GM18861 (cell line): ENCODE measurements around the gene CCDC33.

ENCODE experiments used
- ATAC-seq: cut with Tn5 transposase; IDR thresholded peaks from one replicate; pipeline ENCODE4 v1.9.1; 2021; ENCODE audit not compliant: unreplicated experiment

CCDC33 gene

DNA sequence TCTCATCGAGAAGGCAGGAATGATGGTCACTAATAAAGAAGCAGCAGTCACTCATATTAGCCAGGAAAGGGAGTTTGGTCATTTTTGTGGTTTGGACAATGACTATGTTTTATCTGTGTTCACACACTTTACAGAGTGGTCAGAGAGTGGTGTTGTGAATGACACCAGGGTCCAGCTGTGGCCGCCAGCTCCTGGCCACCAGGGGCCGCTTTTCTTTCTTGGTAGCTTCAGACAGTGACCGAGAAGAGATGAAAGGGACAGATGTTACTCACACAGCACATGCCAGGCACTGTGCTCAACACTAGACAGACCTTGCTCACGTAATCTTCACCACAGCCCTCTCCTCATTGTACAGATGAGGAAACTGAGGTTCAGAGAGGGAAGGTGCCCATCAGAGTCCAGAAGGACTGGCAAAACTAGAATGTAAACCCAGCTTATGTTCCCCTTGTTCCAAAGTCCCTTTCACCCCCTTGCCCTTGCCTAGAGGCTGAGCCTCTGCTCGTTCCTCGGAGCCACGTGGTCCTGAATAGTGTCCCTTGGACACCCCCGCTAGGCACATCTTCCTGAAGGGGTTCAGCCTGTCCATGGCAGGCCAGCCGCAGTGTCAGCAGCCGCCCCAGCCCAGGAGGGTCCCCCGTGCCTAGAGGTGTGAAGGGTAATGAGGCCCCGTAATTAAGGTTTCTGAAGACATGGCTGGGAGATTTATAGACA is 75.8 kb downstream of the CCDC33 start:
- no peak for ATAC-seq

DNA sequence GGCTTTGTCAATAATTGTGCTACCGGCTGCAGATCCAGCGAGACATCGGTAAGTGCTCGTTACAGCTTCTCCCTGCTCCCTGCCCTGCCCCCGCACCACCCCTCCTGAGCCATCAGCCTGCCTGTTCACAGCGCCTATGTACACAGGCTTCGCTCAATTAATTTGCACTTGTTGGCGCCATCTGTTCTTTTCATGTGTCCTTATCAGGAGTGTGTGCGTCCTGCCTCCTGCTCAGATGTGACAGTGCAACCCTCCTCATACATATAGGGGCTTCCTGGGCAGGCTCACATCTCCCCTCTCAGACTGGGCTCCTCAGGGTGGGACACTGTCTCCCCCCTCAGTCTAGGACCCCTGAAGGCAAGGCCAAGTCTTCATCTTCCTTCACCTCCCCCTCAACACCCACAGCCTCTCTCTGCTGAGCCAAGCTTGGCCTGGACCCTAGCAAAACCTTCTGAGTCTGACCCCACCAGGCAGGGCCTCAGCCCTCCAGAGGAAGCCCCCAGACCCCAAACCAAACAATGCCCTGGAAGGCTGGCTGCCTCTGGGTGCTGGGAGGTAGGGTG is 76.4 kb downstream of the CCDC33 start:
- no peak for ATAC-seq

- ATAC-seq = no peak
Measured at GRCh38 chr15:74313889-74314288, 77.8 kb downstream of the CCDC33 start.

DNA sequence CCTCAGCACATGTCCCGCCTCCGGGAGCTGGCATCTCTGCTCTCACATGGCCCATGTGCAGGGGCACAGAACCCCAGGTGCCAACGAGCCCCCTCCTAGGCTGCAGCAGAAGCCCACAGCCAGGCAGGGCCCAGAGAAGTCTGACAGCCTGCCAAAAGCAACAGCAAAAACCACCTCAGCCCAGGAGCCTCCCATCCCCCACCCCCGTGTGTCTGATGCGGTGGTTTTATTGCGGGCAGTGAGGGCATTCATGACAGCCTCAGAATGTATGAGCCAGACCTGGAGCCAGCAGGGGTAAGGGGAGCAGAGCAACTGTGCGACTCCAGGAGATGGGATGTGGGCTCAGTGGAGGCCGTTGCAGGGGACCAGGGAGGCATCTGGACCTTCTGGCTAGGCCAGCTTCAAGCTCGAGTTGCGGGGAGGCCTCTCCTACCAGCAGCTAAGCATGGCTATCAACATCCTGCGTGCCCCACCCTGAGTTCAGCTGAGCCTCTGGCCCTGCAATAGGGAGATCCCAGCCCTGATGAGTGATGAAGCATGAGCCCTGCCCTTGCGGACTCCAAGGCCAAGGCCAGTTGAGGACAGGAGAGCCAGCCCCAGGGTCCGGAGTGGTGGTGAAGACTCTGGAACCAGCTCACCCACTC is 78.8 kb downstream of the CCDC33 start:
- no peak for ATAC-seq

DNA sequence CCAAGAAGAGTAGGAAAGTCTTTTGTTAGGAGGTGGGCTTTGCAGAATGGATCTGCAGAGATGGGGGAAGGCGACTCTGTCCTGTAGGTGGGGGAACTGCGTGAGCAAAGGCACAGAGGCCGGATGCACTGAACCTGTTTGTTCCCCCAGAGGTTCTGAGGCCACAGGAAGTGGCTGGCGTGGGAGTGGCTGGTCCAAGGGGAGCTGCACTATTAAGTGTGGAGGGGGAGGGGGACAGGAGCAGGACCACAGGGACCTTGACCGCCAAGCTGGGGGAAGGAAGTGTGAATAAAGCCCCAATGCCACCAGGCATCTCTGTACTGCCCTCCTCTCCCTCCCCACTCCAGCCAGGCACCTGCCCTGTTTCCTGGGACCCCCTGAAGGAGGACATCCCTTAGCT is 79.5 kb downstream of the CCDC33 start:
- no peak for ATAC-seq

DNA sequence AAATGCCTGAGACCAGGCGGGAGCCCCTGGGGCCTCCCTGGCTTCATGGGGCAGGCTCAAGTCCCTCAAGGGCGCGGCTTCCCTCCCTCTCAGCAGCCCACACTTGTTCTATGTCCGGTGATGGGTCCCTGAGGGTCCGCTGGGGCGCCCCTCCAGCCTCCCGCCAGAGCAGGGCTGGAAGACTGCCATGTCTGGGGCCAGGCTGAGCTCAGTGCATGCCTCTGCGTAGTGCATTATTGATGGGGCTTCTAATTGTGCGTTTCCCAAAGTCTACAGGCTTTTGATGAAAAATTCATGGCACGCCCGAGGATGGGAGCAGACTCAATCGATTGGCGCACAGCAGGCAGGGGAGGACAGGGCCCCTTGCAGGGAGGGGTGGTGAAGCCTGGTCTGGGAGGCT is 80.0 kb downstream of the CCDC33 start:
- no peak for ATAC-seq

DNA sequence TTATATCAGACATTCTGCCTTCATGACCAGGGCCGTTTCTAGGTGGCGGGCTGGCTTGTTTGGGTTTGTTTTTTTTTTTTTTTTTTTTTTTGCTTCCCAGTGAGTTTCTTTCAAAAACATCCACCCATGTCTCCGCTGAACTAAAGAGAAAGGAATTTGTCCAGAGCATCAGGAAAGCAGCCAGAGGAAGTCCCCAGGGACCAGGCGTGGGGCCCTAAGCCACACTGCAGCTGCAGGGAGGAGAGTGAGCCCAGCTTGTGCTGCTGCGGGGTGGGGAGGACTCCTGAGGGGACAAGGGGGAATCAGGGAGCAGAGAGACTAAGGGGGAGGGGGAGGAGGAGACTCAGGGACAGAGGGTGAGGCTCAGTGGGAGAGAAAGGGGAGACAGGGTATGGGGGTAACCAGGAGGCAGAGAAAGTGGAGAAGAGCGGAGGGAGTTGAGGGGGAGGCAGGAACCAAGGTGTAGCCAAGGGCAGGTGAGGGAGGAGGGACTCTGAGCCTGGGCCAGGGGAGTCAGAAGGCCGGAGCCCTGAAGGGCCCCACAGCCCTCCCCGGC is 81.8 kb downstream of the CCDC33 start:
- no peak for ATAC-seq

- no peak for ATAC-seq
Measured at GRCh38 chr15:74318376-74319137, 82.4 kb downstream of the CCDC33 start.

DNA sequence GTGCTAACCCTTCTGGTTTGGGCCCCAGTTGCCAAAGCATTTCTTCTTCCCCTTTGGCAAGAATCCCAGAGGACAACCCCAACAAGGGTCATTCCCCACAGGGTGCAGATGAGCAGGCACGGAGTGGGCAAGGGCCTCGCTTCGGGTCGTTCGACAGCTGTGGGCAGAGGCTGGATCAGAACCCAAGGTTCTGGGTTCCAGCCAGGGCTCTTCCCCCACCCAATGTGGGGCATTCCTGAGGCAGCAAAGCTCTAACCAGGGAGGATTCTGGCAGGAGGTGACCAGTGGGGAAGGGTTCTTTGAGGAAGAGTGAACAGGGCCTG is 83.0 kb downstream of the CCDC33 start:
- ATAC-seq = no peak

DNA sequence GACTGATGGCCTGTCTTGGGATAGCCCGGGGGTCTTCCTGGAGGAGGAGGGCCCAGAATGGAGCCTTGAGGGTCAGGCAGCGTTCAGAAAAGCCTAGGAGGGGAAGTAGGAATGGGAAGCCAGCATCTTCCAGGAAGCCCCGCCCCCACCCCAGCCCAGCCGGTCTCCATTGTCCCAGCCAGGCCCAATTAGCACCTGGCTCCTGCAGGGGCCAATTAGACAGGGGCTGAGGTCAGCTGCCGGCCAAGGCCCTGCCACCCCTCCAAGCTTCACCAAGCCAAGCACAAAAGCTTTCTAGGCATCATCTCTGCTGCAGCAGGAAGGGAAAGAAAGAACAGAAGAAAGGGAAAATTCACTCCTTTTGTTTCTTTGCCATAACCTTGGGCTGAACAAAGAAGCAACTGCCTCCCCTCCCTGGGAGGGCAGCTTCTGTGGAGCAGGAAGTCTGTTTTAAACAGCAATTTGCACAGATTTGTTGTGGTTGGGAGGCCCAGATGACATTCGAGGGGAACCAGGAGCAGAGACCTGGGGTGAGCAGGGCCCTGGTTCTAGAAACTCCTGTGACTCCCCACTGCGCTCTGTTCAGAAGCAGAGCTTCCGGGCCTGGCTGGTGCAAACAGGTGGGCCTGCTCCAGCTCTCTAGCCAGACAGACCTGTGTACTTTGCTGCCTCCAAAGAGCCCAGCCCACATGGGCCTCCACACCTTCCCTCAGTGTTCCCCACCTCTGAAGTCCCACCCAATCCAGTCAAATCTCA is 83.6 kb downstream of the CCDC33 start:
- no peak for ATAC-seq

- ATAC-seq = no peak
Measured at GRCh38 chr15:74320352-74321247, 84.5 kb downstream of the CCDC33 start.

DNA sequence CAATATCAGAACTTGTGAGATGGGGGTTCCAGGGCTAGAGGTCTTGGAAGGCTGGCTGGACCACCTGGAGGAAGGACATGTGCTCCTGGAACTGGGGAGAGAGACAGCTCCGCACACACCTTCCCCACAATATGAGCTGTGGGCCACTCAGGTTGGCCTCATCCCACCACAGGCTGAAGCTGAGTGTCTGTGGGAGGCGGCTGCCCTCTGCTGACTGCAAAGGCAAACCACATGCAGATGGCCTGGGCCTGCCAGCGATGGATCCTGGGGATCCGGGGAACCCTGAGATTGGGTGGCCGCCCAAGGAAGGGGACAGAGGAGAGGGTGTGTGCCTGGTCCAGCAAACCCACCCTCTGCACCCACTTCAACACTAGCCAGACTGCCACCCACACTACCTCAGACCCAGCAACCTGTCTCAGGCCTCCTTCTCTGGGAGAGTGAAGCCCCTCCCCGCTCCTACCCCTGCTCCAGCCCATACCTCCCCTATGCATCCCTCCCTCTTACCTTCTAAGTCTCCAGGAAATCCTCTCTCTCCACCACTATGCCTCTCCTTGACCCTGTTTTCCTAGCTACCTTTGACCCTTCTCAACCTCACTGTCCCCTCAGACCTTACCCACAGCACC is 86.5 kb downstream of the CCDC33 start:
- ATAC-seq = no peak

DNA sequence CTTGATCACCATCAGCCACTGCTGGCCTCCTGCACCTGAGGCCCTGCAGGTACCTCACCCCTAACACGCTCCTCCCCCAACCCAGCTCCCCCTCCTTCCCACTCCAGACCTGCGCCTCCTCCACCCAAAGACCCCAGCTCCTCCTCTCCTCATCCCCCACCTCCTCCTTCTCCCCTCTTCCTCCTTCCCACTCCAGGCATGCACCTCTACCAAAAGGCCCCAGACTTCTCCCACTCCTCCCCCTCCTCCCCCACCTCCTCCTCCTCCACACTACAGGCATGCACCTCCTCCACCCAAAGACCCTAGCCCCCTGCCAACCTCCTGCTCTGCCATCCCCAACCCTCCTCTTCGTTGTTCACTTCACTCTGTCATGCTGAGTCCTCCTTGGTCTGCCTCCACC is 88.6 kb downstream of the CCDC33 start:
- ATAC-seq = no peak

DNA sequence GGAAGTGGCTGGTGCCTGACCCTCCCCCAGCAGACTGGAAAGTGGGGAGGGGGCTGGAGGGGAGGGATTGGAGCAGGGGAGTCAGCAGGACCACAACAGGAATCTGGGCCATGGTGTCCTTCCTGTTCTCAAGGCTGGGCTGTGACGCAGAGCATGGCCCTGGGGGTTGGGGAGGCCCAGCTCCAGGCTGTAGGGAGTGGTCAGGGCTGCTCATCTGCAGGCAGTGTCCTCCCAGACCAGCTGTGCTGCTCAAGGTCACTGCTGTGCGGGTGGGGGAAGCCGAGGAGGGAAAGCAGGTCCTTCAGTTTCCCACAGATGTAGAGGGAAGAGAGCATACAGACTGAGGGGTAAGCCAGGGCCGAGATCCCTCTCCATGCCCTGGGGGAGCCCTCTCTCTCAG is 90.6 kb downstream of the CCDC33 start:
- no peak for ATAC-seq

DNA sequence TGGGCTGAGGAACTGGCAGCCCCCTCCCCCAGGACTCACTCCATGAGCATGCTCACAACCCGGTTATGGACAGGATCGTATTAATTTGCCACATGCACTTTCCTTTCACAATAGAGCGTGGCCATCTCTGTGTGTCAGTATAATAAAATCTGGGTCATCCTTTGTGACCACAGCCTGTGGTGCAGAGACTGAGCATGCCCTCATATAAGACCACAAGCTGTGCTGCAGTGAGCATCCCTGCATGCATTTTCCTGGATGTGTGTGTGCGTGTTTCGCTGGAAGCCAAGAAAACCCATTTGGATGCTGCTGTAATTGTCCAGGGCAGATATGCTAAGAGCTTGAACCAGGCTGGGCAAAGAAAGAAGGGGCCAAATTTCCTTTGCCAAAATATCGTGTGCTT is 91.6 kb downstream of the CCDC33 start:
- ATAC-seq = no peak

- ATAC-seq = no peak
Measured at GRCh38 chr15:74328331-74329056, 92.4 kb downstream of the CCDC33 start.

DNA sequence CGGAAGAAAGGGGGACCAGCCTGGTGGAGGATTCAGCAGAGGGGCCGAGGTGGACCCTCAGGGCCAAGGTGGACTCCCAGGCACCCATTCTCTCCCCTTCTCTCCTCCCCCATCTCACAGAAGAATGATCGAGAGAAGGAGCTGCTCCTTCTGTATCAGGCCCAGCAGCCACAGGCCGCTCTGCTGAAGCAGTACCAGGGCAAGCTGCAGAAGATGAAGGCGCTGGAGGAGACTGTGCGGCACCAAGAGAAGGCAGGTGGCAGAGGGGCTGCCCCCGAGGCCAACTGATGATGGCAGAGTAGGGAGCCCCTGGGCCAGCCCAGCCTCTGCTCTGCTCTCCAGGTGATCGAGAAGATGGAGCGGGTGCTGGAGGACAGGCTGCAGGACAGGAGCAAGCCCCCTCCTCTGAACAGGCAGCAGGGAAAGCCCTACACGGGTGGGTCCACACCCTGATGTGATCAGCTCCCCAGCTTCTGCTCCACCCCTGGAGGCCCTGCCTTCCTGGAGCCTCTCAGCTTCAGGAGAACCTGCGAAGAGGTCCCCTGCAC is 94.8 kb downstream of the CCDC33 start:
- no peak for ATAC-seq

GRCh38 chr15:74332011-74332410 is 95.9 kb downstream of the CCDC33 start:
- ATAC-seq = no peak

GRCh38 chr15:74332611-74333010 is 96.5 kb downstream of the CCDC33 start:
- no peak for ATAC-seq
